ENCODE measurements around the gene SLC24A3.

The SLC24A3 gene

GRCh38 chr20:19433371-19434350, 221.2 kb downstream of the SLC24A3 start:
- no peaks in the 10 kb centered on the region for H3K36me3 ChIP-seq (ENCODE audit: insufficient read depth, low read length)
- H3K4me3 ChIP-seq (ENCODE audit: low read length), result no peak overlapping the region
- no peaks in the 10 kb centered on the region for H3K9me3 ChIP-seq (replicated peaks; ENCODE audit: low read length)
- H3K4me1 ChIP-seq (ENCODE audit: control insufficient read depth, insufficient read depth, low read length), result no peaks in the 10 kb centered on the region
- no peak overlapping the region for H3K4me2 ChIP-seq (ENCODE audit: low read length)
- no peaks in the 10 kb centered on the region for H3K27me3 ChIP-seq (ENCODE audit: control insufficient read depth, insufficient read depth, low read length)
- no peak overlapping the region for H3K9ac ChIP-seq (ENCODE audit: low read depth, low read length)

GRCh38 chr20:19435316-19435715, 222.9 kb downstream of the SLC24A3 start:
- Histone ChIP-seq H3K9me3 (replicated peaks; ENCODE audit: low read length) (no peaks in the 10 kb centered on the region), H3K4me3 (ENCODE audit: low read length) (no peak overlapping the region), H3K27me3 (ENCODE audit: control insufficient read depth, insufficient read depth, low read length) (no peaks in the 10 kb centered on the region), H3K36me3 (ENCODE audit: insufficient read depth, low read length) (no peaks in the 10 kb centered on the region), H3K9ac (ENCODE audit: low read depth, low read length) (no peak overlapping the region), H3K4me1 (ENCODE audit: control insufficient read depth, insufficient read depth, low read length) (no peaks in the 10 kb centered on the region), H3K4me2 (ENCODE audit: low read length) (no peak overlapping the region)

GRCh38 chr20:19435821-19436220, 223.4 kb downstream of the SLC24A3 start:
- H3K4me2 ChIP-seq (ENCODE audit: low read length), result no peak overlapping the region
- no peak overlapping the region for H3K4me3 ChIP-seq (ENCODE audit: low read length)
- H3K9me3 ChIP-seq (replicated peaks; ENCODE audit: low read length), result no peaks in the 10 kb centered on the region
- no peaks in the 10 kb centered on the region for H3K36me3 ChIP-seq (ENCODE audit: insufficient read depth, low read length)
- no peaks in the 10 kb centered on the region for H3K4me1 ChIP-seq (ENCODE audit: control insufficient read depth, insufficient read depth, low read length)
- H3K9ac ChIP-seq (ENCODE audit: low read depth, low read length), result no peak overlapping the region
- H3K27me3 ChIP-seq (ENCODE audit: control insufficient read depth, insufficient read depth, low read length), result no peaks in the 10 kb centered on the region

GRCh38 chr20:19438488-19438887, 226.0 kb downstream of the SLC24A3 start:
- H3K36me3 ChIP-seq (ENCODE audit: insufficient read depth, low read length), result no peaks in the 10 kb centered on the region
- H3K9ac ChIP-seq (ENCODE audit: low read depth, low read length), result no peak overlapping the region
- no peaks in the 10 kb centered on the region for H3K9me3 ChIP-seq (replicated peaks; ENCODE audit: low read length)
- H3K4me1 ChIP-seq (ENCODE audit: control insufficient read depth, insufficient read depth, low read length), result no peaks in the 10 kb centered on the region
- H3K27me3 ChIP-seq (ENCODE audit: control insufficient read depth, insufficient read depth, low read length), result no peaks in the 10 kb centered on the region
- no peak overlapping the region for H3K4me2 ChIP-seq (ENCODE audit: low read length)
- H3K4me3 ChIP-seq (ENCODE audit: low read length), result no peak overlapping the region

- Histone ChIP-seq H3K9ac (ENCODE audit: low read depth, low read length) (no peak overlapping the region), H3K27me3 (ENCODE audit: control insufficient read depth, insufficient read depth, low read length) (no peaks in the 10 kb centered on the region), H3K36me3 (ENCODE audit: insufficient read depth, low read length) (no peaks in the 10 kb centered on the region), H3K4me2 (ENCODE audit: low read length) (no peak overlapping the region), H3K4me1 (ENCODE audit: control insufficient read depth, insufficient read depth, low read length) (no peaks in the 10 kb centered on the region), H3K9me3 (replicated peaks; ENCODE audit: low read length) (no peaks in the 10 kb centered on the region), H3K4me3 (ENCODE audit: low read length) (no peak overlapping the region)
These were observed 228.5 kb downstream of the SLC24A3 start for GRCh38 chr20:19440660-19441527.

GRCh38 chr20:19446246-19446645, 233.8 kb downstream of the SLC24A3 start:
- Histone ChIP-seq H3K9me3 (replicated peaks; ENCODE audit: low read length) (no peaks in the 10 kb centered on the region), H3K4me2 (ENCODE audit: low read length) (no peak overlapping the region), H3K4me3 (ENCODE audit: low read length) (no peak overlapping the region), H3K36me3 (ENCODE audit: insufficient read depth, low read length) (no peaks in the 10 kb centered on the region), H3K27me3 (ENCODE audit: control insufficient read depth, insufficient read depth, low read length) (no peaks in the 10 kb centered on the region), H3K4me1 (ENCODE audit: control insufficient read depth, insufficient read depth, low read length) (no peaks in the 10 kb centered on the region), H3K9ac (ENCODE audit: low read depth, low read length) (no peak overlapping the region)

- no peaks in the 10 kb centered on the region for H3K27me3 ChIP-seq (ENCODE audit: control insufficient read depth, insufficient read depth, low read length)
- no peak overlapping the region for H3K9ac ChIP-seq (ENCODE audit: low read depth, low read length)
- no peak overlapping the region for H3K4me3 ChIP-seq (ENCODE audit: low read length)
- H3K36me3 ChIP-seq (ENCODE audit: insufficient read depth, low read length), result no peaks in the 10 kb centered on the region
- no peaks in the 10 kb centered on the region for H3K9me3 ChIP-seq (replicated peaks; ENCODE audit: low read length)
- no peaks in the 10 kb centered on the region for H3K4me1 ChIP-seq (ENCODE audit: control insufficient read depth, insufficient read depth, low read length)
- no peak overlapping the region for H3K4me2 ChIP-seq (ENCODE audit: low read length)
These were observed 236.2 kb downstream of the SLC24A3 start for GRCh38 chr20:19448632-19449031.

GRCh38 chr20:19449051-19449450, 236.6 kb downstream of the SLC24A3 start:
- no peak overlapping the region for H3K4me2 ChIP-seq (ENCODE audit: low read length)
- no peaks in the 10 kb centered on the region for H3K27me3 ChIP-seq (ENCODE audit: control insufficient read depth, insufficient read depth, low read length)
- H3K9ac ChIP-seq (ENCODE audit: low read depth, low read length), result no peak overlapping the region
- H3K36me3 ChIP-seq (ENCODE audit: insufficient read depth, low read length), result no peaks in the 10 kb centered on the region
- H3K4me1 ChIP-seq (ENCODE audit: control insufficient read depth, insufficient read depth, low read length), result no peaks in the 10 kb centered on the region
- H3K4me3 ChIP-seq (ENCODE audit: low read length), result no peak overlapping the region
- H3K9me3 ChIP-seq (replicated peaks; ENCODE audit: low read length), result no peaks in the 10 kb centered on the region

GRCh38 chr20:19451231-19451922, 238.9 kb downstream of the SLC24A3 start:
- Histone ChIP-seq H3K36me3 (ENCODE audit: insufficient read depth, low read length) (no peaks in the 10 kb centered on the region), H3K4me2 (ENCODE audit: low read length) (no peak overlapping the region), H3K4me1 (ENCODE audit: control insufficient read depth, insufficient read depth, low read length) (no peaks in the 10 kb centered on the region), H3K27me3 (ENCODE audit: control insufficient read depth, insufficient read depth, low read length) (no peaks in the 10 kb centered on the region), H3K9ac (ENCODE audit: low read depth, low read length) (no peak overlapping the region), H3K9me3 (replicated peaks; ENCODE audit: low read length) (no peaks in the 10 kb centered on the region), H3K4me3 (ENCODE audit: low read length) (no peak overlapping the region)

GRCh38 chr20:19451923-19452295, 239.5 kb downstream of the SLC24A3 start:
- H3K4me2 ChIP-seq (ENCODE audit: low read length), result no peak overlapping the region
- no peaks in the 10 kb centered on the region for H3K4me1 ChIP-seq (ENCODE audit: control insufficient read depth, insufficient read depth, low read length)
- no peaks in the 10 kb centered on the region for H3K9me3 ChIP-seq (replicated peaks; ENCODE audit: low read length)
- no peaks in the 10 kb centered on the region for H3K27me3 ChIP-seq (ENCODE audit: control insufficient read depth, insufficient read depth, low read length)
- H3K4me3 ChIP-seq (ENCODE audit: low read length), result no peak overlapping the region
- H3K9ac ChIP-seq (ENCODE audit: low read depth, low read length), result no peak overlapping the region
- H3K36me3 ChIP-seq (ENCODE audit: insufficient read depth, low read length), result no peaks in the 10 kb centered on the region

- Histone ChIP-seq H3K4me2 (ENCODE audit: low read length) (no peak overlapping the region), H3K4me1 (ENCODE audit: control insufficient read depth, insufficient read depth, low read length) (no peaks in the 10 kb centered on the region), H3K4me3 (ENCODE audit: low read length) (no peak overlapping the region), H3K9me3 (replicated peaks; ENCODE audit: low read length) (no peaks in the 10 kb centered on the region), H3K27me3 (ENCODE audit: control insufficient read depth, insufficient read depth, low read length) (no peaks in the 10 kb centered on the region), H3K36me3 (ENCODE audit: insufficient read depth, low read length) (no peaks in the 10 kb centered on the region), H3K9ac (ENCODE audit: low read depth, low read length) (no peak overlapping the region)
These were observed 241.0 kb downstream of the SLC24A3 start for GRCh38 chr20:19453410-19453809.
